ENCODE measurements around the gene KIF12.

- no peak for TF ChIP-seq CTCF (IDR thresholded peaks at IDR 0.05)
- no peak for TF ChIP-seq POLR2A (IDR thresholded peaks at IDR 0.05)
Measured at GRCh38 chr9:114049441-114050225, 49.5 kb downstream of the KIF12 start.
